Upper lobe of left lung (tissue), 6 donors: ENCODE results near the gene SRC. TPM values are rescaled to one million over a fixed set of nuclear protein-coding genes. Genes with fewer than 3 reads are reported as not detected.

Experiments used
- ATAC-seq, 2 donors: fragments of 200-7000 bp; cut with Tn5 transposase; one replicate each; pipeline ENCODE4 v1.9.1; 2022; ENCODE audit warnings: mild to moderate bottlenecking in 2 of 2, moderate library complexity in 2 of 2; ENCODE audit not compliant: low FRiP score in 2 of 2
- DNase-seq, 2 donors: peaks; one replicate each; pipeline ENCODE4 v3.0.0-alpha.2; 2019 to 2020
- H3K27ac ChIP-seq, 4 donors: fragments of 200-600 bp; sonication (generic); one replicate each; pipeline ENCODE4 v1.5.1; 2016 to 2019
- H3K27me3 ChIP-seq, 4 donors: fragments of 200-600 bp; sonication (generic); one replicate each; pipeline ENCODE4 v1.5.1; 2017 to 2019
- H3K36me3 ChIP-seq, 4 donors: fragments of 200-600 bp; sonication (generic); one replicate each; pipeline ENCODE4 v1.5.1; 2016 to 2019
- H3K4me1 ChIP-seq, 4 donors: fragments of 200-600 bp; sonication (generic); one replicate each; pipeline ENCODE4 v1.5.1; 2018 to 2019
- H3K4me3 ChIP-seq, 4 donors: fragments of 200-600 bp; sonication (generic); one replicate each; pipeline ENCODE4 v1.5.1; 2017 to 2019; ENCODE audit warnings: mild to moderate bottlenecking in 2 of 4, moderate library complexity in 1 of 4
- H3K9me3 ChIP-seq, 4 donors: fragments of 200-600 bp; sonication (generic); one replicate each; pipeline ENCODE4 v1.5.1; 2018 to 2019
- EP300 ChIP-seq, 4 donors: sonication (generic); formaldehyde crosslinking; IDR thresholded peaks; one replicate each; pipeline ENCODE4 v1.5.1; 2017; ENCODE audit warnings: antibody characterized with exemption in 4 of 4, control low read depth in 2 of 4
- POLR2A ChIP-seq, 4 donors: fragments of 450-650 bp; IDR thresholded peaks; one replicate each; pipeline ENCODE4 v1.5.1; 2016 to 2017; ENCODE audit warnings: antibody characterized with exemption in 4 of 4, mild to moderate bottlenecking in 2 of 4
- POLR2AphosphoS5 ChIP-seq, 2 donors: sonication (generic); formaldehyde crosslinking; IDR thresholded peaks; one replicate each; pipeline ENCODE4 v1.5.1; 2017; ENCODE audit warnings: antibody characterized with exemption in 2 of 2
- WGBS, 2 donors: methylation state at CpG; one replicate each; pipeline ENCODE4 v1.1.5; 2017 to 2018; 5-methylcytosine and 5-hydroxymethylcytosine counted together
- total RNA-seq, 6 donors: library from RNA; depleted of rRNA in 4 of 6; stranded (reverse); fragments of >200 nt in 4 of 6; gene quantifications; one replicate each; pipeline versions ENCODE4 v1.1.0 to v1.2.1, GENCODE V29; 2016 to 2021
- TF ChIP-seq, protein P1 (sequence below), 6 experiments: fragments of 450-650 bp in 4 of 6; fragments of 200-600 bp in 2 of 6; sonication (generic) in 2 of 6; IDR thresholded peaks; one replicate each; pipeline ENCODE4 v1.5.1; 2016 to 2019; ENCODE audit warnings: antibody characterized with exemption in 6 of 6
- donor health status: DM: no; HTN: no; CAD: no; lungs with moderate emphysema.
- donor health status: DM: no; HTN: yes; CAD: no; lungs with severe emphysema.

SRC gene
- total RNA-seq, 6 donors from 2014 or later: 31.1 to 115 (median 66.8) TPM

GRCh38 chr20:37416100-37416847 is 70.3 kb downstream of the SRC start:
- Histone ChIP-seq H3K27ac (no peak overlapping the region), H3K27me3 (peaks cover 0 to 4% (median 0%) of the 10 kb centered on the region in 4 donors), H3K4me3 (no peak overlapping the region), H3K9me3 (no peaks in the 10 kb centered on the region), H3K36me3 (no peaks in the 10 kb centered on the region), H3K4me1 (peaks cover 6 to 11% (median 8%) of the 10 kb centered on the region in 4 donors)
- TF ChIP-seq, protein P1, sequence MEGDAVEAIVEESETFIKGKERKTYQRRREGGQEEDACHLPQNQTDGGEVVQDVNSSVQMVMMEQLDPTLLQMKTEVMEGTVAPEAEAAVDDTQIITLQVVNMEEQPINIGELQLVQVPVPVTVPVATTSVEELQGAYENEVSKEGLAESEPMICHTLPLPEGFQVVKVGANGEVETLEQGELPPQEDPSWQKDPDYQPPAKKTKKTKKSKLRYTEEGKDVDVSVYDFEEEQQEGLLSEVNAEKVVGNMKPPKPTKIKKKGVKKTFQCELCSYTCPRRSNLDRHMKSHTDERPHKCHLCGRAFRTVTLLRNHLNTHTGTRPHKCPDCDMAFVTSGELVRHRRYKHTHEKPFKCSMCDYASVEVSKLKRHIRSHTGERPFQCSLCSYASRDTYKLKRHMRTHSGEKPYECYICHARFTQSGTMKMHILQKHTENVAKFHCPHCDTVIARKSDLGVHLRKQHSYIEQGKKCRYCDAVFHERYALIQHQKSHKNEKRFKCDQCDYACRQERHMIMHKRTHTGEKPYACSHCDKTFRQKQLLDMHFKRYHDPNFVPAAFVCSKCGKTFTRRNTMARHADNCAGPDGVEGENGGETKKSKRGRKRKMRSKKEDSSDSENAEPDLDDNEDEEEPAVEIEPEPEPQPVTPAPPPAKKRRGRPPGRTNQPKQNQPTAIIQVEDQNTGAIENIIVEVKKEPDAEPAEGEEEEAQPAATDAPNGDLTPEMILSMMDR (IDR thresholded peaks at IDR 0.05): no peak
- TF ChIP-seq POLR2AphosphoS5 (IDR thresholded peaks at IDR 0.05) (no peak), EP300 (IDR thresholded peaks at IDR 0.05) (no peak), POLR2A (IDR thresholded peaks at IDR 0.05) (no peak)
- DNase-seq (no peak), ATAC-seq (no peak)
- WGBS, 2 donors: 88 to 91% methylated on average over 27 of the region's 27 CpGs

GRCh38 chr20:37416848-37417616 is 71.1 kb downstream of the SRC start:
- Histone ChIP-seq H3K27me3 (peaks cover 0 to 4% (median 0%) of the 10 kb centered on the region in 4 donors), H3K27ac (no peak overlapping the region), H3K36me3 (no peaks in the 10 kb centered on the region), H3K4me1 (peaks cover 3 to 8% (median 6%) of the 10 kb centered on the region in 4 donors), H3K4me3 (no peak overlapping the region), H3K9me3 (no peaks in the 10 kb centered on the region)
- 89 to 90% methylated on average over 22 of the region's 22 CpGs for WGBS, 2 donors
- no peak for TF ChIP-seq EP300 (IDR thresholded peaks at IDR 0.05)
- no peak for TF ChIP-seq POLR2A (IDR thresholded peaks at IDR 0.05)
- TF ChIP-seq, protein P1 (IDR thresholded peaks at IDR 0.05): no peak
- TF ChIP-seq POLR2AphosphoS5 (IDR thresholded peaks at IDR 0.05): no peak
- DNase-seq: no peak
- no peak for ATAC-seq

DNA sequence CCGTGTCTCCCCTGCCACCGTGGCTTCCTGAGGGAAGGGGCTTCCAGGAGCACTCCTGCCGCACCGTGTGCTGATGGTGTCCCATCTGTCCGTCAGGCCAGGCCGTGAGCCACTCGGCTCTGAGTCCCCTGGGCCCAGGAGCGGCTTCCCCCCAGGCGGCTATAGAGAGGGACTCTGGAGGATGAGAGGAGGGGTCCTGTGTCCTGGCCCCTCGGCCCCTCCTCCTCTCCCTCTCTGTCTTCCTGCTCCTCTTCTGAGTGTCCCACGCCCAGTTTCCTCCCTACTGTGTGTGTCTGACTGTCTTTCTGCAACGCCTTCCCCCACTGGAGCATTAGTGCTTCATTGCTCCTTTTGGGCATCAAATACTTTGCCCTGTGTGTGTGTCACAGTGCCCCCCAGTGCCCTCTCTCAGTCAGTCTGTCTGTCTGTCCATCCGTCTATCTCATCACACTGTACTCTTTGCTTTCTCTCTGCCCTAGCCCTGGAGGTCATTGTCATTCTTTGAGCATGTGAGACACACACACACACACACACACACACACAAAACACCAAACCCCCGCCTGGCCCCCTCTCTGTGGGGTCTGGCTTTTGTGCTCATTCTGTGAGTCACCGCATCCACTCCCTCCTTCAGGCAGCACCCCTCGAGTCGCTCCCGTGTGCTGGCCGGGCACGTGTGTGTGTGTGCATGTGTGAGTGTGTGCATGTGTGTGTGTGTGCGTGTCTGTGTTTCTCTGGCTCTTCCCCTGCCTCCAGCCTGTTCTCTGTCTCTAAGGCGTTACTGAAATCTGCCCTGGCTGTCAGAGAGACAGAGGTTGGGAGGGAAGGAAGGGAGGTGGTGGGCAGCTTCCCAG is 71.9 kb downstream of the SRC start:
- no peak for DNase-seq

GRCh38 chr20:37418591-37419109 is 72.7 kb downstream of the SRC start:
- 62 to 67% methylated on average over 2 of the region's 2 CpGs for WGBS, 2 donors
- H3K36me3 ChIP-seq: no peaks in the 10 kb centered on the region
- ATAC-seq (no peak), DNase-seq (no peak)
- TF ChIP-seq EP300 (IDR thresholded peaks at IDR 0.05) (no peak), POLR2AphosphoS5 (IDR thresholded peaks at IDR 0.05) (no peak), POLR2A (IDR thresholded peaks at IDR 0.05) (no peak)
- TF ChIP-seq, protein P1 (IDR thresholded peaks at IDR 0.05): no peak
- H3K4me1 ChIP-seq: no peaks in the 10 kb centered on the region
- H3K9me3 ChIP-seq: no peaks in the 10 kb centered on the region
- no peak overlapping the region for H3K27ac ChIP-seq
- H3K27me3 ChIP-seq: peaks cover 0 to 2% (median 0%) of the 10 kb centered on the region in 4 donors
- H3K4me3 ChIP-seq: no peak overlapping the region

More for the DNA sequence above, 71.9 kb downstream of the SRC start:
- Histone ChIP-seq H3K27ac (no peak overlapping the region), H3K27me3 (peaks cover 0 to 2% (median 0%) of the 10 kb centered on the region in 4 donors), H3K4me3 (no peak overlapping the region), H3K36me3 (no peaks in the 10 kb centered on the region), H3K4me1 (peaks cover 0 to under 1% (median 0%) of the 10 kb centered on the region in 4 donors), H3K9me3 (no peaks in the 10 kb centered on the region)
- ATAC-seq: peak in 1 of 2 donors; percentile 5
- 54 to 66% methylated on average over 16 to 22 of the region's 22 CpGs for WGBS, 2 donors
- TF ChIP-seq POLR2AphosphoS5 (IDR thresholded peaks at IDR 0.05): no peak
- no peak for TF ChIP-seq EP300 (IDR thresholded peaks at IDR 0.05)
- TF ChIP-seq, protein P1 (IDR thresholded peaks at IDR 0.05): no peak
- TF ChIP-seq POLR2A (IDR thresholded peaks at IDR 0.05): no peak
